Stimulated activated CD8-positive, alpha-beta memory T cell treated with anti-CD3 and anti-CD28 coated beads, Interleukin-4, amount 100 ng/mL, for 48 hours (primary cell): ENCODE data around the gene PTPRG.
"Not testable (repeated sequence)": the region's sequence is repeated elsewhere in the genome, so short reads cannot be mapped to it uniquely, and the experiment has no call there.

Experiments used
- DNase-seq: peaks from one replicate; pipeline ENCODE4 v3.0.0-alpha.2; 2020

PTPRG gene

DNA sequence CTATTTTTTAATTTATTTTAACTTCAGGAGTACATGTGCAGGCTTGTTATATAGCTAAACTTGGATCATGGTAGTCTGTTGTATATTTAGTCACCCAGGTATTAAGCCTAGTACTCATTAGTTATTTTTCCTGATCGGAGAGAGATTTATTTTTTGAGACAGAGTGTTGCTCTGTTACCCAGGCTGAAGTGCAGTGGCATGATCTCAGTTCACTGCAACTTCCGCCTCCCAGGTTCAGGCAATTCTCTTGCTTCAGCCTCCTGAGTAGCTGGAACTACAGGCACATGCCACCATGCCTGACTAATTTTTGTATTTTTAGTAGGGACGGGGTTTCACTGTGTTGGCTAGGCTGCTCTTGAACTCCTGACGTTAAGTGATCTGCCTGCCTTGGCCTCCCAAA lies 477.4 kb downstream of the PTPRG start:
- not testable (repeated sequence) for DNase-seq

DNA sequence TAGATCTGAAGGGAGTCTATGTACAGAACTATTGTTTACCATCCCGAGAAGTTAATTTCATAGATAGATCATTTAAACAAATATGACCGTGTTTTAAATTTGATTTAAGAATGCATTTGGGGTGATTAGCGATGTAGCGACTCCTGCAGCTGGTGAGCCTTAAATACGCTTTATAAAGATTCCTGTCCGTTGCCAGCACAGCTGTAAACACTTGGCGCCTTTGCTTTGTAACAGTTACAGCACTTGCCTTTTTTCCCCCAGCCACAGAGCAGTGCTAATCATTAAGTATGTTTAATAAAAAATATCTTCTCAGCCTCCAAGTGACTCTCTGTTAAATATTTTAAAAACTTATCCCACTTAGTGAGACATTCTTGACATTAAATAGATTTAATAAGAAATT lies 478.2 kb downstream of the PTPRG start:
- DNase-seq, result no peak

DNA sequence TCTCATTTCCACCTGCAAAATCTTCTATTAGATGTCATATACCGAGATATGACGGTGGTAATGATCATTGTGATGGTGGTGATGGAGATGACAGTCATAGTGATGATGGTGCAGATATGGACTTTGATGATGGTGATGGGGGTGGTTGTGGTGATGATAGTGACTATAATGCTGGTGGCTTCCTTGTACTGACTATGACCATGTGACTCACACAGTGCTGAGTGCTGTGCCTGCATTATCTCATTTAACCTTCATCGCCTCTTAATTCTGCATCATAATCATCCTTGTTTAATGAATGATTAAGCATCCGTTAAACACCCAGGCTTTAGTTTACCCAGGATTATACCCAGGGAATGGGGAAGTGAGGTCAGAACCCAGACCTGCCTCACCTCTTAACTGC lies 480.3 kb downstream of the PTPRG start:
- DNase-seq, result no peak

DNA sequence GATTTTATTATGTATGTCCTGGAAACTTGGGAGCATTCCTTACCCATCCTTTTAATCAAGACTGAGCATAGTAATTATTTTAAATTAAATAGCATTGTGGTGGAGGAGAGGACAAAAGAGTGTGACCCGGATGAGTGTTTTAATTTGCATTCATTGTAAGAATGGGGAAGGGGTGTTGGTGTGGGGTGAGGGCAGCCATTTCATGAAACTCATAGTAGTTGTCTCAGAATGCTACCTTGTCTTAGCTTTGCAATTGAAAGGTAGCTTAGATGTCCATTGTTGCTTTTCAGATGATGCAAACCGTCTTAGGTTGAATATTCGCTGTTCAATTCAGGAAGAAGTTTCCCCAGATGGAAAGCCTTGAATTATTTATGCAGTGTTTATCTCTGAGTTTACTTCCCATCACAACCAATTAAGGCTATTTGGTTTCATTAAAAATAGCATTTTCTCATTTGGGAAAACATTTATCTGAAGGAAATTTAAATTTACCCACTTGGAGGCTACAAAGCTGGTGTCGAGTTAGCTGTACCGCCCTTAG lies 483.6 kb downstream of the PTPRG start:
- DNase-seq, result no peak

DNA sequence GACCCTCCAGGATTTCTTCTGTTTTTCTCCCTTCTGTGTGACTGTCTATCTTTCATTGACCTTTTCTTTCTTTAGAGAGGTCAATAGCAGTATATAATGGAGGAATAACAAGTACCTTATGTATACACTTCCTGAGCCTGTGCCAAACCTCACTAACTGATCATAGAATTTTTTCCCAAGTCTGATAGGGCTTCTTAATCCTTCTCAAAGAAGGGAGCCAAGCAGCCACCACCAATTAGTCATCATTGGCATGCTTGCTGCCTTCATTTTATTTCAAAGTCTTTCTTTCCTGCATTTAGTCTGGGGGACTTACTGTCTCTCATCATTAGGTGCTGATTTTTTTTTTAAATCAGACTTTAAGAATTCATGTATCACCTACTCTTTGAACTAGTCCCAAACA lies 485.0 kb downstream of the PTPRG start:
- no peak for DNase-seq

DNA sequence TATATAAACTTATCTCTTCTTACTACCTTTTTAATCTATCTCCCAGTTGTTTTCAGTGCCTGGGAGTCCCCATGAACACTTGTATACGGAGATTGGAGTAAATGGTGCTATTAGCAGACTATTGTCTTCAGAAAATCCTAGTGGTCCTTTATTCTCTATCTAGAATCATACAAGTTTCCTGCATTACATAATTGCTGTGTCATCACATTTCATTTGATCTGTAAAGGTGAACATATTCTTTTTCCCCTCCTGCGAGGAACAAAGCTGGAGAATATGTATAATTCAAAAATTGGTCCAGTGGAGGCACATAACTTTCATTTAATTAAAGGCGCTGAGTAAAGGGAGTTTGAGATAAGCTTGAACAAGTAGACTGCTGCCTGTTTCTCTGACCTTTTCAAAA lies 487.2 kb downstream of the PTPRG start:
- DNase-seq, result no peak

DNA sequence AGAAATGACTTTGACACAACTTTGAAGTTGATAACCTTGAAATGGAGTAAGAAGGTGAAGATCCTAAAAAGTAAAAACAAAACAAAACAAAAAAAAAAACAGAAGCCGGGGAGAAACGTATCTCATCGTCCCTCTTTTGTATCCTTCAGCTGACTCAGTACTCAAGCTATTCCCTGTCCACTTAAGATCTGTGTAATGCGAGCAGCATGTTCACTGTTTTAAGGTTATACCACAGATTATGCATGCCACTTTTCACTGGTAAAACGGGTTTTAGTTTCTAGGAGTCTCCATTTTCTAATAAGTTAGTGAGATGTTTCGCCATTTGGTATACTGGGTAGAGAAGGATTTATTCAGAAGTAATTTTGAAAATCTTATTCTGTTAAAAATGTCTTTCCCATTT lies 487.7 kb downstream of the PTPRG start:
- no peak for DNase-seq

DNA sequence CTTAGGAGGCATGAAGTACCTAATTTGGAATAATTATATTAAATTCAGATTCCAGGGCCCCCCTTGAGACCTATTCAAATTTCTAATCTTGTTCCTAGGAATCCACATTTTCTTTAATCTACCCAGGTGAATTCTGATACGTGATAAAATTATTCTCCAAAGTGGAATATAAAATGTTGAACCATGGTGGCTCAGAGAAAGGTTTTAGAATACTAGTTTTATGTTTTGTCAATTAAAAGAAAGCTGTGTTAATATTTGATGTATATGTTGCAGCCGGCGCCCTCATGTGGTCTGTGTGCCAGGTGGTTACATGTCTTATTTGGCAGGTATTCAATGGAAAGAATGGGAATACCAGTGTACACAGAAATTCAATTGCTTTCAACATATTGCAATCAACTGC lies 490.1 kb downstream of the PTPRG start:
- no peak for DNase-seq

DNA sequence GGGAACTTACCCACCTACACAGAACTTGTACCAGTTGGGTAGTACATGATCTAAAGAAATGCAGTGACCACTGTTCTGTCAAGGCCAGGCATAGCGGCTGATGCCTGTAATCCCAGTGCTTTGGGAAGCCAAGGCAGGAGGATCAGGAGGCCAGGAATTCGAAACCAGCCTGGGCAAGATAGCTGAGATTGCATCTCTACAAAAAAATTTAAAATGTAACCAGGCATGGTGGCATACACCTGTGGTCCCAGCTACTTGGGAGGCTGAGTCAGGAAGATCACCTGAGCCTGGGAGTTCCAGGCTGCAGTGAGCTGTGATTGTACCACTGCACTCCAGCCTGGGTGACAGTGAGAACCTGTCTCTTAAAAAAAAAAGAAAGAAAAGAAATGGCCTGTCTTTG lies 491.0 kb downstream of the PTPRG start:
- DNase-seq, result no peak

DNA sequence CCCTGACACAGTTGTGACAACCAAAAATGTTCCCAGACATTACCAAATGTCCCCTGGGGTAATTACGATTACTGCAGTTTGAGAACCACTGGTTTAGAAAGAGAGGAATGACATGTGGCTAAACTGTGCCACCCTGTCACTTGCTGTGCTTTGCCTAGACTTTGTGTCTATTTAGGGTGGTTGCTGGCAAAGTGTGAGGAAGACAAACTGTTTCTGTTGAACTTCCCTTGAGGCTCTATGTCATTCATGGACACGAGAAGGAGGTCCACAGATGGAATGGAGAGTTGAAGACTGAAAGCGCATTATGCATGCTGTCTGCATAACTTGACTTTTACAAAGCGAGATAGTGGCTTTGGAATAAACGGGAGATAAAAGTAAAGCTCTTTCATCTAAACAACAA lies 495.3 kb downstream of the PTPRG start:
- no peak for DNase-seq

DNA sequence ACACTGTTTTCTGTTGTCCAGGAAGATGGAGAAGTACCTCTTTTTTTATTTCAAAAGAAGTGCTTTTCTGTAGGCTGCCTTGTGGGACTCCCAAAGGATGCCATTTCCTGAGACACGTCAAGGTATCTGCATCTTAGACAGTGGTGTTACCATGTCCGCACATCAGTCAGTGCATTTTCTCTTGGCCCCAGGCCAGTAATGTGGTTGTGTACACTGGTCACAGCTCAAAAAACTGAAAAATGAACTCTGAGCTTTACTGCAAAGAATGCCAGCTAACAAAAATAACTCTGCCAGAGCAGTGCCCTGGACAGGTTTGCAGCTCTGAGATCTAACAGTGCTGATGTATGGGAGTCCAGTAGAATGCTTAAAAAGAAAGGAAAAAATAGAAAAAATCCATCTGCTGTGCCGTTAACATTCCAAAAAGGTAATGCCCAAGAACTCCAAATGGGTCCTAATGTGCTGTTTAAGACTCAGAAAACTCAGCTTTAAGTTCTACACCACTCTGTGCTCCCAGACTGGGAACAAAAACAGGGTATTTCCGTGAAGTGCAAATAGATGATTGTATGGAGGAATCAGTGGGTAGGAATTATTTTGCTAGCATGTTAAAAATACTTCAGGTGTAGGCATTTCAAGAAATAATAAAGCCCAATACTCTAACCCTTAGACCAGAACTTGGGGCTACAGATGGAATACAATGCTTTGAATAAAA lies 496.1 kb downstream of the PTPRG start:
- DNase-seq, result no peak

DNA sequence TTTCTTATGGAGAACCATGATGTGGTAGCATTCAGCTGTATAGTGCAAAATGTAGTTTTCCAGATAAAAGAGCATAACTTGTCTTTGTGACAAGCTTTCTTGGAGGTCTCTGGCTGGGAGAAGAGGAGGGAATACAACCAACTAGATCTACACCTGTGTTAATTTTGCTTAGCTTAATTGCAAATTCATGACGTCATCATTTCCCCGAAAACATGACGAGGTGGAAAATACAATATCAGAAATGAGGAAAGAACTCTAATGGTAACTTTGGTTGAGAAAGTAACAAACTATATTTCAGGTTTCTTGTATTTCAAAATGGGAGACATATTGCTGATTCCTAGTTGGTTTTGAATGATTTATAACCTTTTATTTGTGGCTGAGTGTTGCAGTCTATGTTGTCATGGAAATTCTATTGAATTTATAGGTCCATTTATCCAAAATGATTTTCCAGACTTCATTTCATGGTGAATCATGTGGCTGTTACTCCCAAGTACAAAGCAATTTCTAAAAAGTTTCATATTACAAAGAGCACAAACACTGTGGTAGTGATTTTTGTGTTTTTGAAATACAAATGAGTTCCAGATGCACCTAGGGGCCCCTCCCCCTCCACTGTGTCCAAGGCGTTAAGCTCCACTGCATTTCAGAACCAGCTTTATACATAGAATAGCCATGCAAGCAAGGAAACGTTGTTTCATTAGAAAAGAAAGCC lies 504.8 kb downstream of the PTPRG start:
- no peak for DNase-seq

DNA sequence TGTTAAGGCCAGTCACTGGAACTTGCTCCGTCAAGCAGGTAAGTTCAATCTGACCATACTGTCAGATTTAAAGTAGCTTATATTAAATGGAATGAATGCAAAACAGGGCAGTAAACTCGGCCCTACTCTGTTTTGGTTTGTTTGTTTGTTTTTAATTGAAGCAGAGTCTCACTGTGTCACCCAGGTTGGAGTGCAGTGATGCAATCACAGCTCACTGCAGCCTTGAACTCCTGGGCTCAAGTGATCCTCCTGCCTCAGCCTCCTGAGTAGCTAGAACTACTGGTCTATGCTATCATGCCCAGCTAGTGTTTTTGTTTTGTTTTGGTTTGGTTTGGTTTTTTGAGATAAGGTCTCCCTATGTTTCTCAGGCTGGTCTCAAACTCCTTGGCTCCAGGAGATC lies 507.0 kb downstream of the PTPRG start:
- DNase-seq, result no peak

DNA sequence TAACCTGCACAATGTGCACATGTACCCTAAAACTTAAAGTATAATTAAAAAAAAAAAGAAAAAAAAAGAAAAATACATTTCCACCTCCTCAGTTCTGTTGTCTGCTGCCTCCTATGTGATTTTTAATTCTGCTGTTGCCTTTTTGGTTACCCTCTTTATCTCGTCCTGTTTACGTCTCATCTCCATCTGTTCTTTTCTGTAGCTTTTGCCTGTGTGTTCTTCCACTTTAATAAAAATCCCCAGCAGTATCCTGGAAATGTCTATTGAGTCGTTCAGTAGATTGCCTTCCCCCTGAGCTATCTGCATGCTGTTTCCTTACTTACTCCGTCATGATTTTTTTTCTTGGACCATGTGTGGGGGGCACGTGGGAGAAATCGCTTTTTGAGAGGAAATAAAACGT lies 509.5 kb downstream of the PTPRG start:
- DNase-seq, result no peak

DNA sequence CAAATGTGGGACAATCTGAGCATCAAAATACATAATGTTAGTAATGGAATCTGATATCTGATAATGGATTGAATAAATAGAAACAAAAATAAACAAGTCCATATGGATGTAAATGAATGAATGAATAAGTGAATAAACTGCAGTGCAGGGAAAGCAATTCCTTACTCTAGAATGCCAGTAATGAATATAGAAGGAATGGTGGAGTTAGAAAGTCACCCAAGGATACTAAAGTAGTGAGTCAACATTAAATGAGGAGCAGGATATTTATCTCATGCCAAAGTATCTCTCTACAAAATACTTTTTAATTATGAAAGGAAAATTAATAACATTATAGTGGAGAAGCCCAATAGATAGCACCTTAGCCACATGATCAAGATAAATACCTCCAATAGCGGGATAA lies 511.7 kb downstream of the PTPRG start:
- no peak for DNase-seq

DNA sequence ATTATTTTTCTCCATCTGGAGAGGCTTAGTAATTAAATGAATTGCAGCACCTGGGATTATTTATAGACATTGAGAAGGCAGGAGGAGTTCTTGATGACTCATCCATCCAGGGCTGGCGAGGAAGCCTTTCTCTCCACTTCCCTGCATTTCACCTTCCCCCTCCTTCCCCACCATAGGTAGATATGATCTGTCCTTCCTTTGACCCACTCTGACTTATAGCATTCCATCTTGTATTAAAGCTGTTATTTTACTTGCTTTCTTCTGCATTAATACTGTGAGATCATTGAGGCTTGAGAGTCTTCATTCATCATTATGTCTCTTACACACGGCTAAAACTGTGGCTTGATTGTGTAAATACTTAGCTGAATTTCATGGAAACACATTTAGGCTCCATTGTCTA lies 523.2 kb downstream of the PTPRG start:
- DNase-seq, result no peak

DNA sequence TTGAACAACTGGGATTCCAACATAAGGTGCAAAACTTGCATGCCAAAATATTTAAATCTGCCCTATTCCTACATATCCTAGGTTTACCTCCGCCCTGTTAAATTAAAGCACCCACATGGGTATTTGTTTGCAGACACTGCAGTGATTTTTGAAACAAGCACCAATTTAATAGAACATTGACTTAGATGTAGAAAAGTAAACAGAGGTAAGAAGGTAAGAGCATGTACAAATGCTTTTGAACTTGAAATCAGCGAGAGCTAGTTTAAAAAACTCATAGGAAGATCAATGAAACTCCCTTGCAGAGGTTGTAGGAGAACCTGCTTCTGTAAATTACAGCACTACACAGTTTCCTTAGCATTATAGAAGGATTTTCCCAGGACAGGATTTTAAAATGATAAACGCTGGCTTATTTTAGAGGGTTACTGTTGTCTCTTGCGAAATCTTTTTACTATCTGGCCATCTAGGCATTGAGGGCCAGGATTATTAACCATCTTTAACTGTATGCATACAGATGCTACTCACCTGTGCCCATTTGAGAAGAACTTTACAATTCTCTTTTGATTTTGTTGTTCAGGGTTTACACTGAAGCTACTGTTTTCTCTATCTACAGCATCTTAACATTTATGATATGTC lies 527.2 kb downstream of the PTPRG start:
- DNase-seq, result no peak

DNA sequence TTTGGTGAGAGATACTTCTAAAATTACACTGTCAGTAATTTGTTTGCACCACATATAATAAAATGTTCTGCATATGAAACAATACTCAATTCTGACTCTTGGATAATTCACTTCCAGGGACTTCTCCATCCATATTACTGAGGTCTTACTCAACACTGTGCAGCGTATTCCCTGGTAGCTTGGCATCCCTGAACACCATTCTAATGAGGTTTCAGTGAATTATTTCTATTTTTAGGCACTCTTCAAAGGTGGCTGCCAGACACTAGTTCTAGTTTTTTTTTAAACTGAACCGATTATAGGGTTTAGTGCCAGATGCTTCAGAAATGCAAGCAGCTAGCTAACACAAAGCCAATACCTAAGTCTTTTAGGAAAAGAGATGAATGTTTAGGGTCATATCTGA lies 528.7 kb downstream of the PTPRG start:
- no peak for DNase-seq

DNA sequence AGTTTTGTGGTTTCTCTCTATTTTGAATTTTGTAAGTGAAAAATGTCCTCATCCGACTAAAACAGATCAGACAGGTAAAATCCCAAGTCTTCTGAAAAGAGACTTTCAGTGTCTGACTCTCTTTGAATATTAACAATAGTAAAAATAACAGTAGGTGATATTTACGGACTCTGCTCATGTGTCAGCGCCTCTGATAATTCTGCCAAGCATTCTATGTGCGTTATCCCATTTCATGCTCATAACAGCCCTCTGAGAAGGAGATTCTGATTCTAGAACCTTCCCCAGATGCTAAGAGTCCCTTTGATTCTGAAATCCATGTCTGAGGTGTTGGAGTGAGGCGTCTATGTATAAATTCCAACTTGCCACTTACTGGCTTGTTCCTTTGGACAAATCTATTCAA lies 529.1 kb downstream of the PTPRG start:
- DNase-seq, result no peak

DNA sequence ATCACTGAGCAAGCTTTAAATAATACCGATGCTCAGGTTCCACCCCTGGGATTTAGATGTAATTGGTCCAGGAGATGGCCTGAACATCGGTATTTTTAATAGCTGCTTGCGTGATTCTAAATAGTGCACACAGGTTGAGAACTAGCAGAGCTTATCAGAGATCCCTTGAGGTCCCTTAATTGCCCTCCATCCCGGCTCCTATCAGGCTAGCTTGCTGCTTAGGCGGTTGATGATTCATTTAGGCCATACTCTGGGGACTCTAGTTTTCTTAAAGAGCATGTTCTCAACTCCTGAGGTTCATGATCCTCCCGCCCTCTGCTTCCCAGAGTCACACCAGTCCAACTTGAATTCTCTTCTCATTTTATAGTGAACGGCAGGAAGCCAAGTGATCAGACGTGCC lies 531.7 kb downstream of the PTPRG start:
- DNase-seq, result no peak

DNA sequence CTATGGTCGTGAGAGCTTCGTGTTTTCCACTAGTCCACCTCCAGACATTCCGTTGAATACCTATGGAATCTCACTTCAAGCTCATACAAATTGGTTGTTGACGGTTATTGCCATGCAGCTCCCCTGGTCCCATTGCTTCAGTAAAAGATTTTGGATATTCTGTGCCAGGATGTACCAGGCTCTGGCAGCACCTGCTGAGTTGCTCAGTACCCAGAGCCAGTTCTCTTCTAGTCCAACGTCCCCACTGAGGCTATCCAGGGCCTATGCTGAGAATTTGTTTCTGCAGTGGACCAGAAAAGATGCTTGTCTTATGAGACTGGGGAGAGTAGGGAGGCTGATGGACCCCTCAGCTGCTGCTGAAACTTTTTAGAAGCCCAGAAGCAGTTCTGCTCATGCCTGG lies 533.1 kb downstream of the PTPRG start:
- no peak for DNase-seq

DNA sequence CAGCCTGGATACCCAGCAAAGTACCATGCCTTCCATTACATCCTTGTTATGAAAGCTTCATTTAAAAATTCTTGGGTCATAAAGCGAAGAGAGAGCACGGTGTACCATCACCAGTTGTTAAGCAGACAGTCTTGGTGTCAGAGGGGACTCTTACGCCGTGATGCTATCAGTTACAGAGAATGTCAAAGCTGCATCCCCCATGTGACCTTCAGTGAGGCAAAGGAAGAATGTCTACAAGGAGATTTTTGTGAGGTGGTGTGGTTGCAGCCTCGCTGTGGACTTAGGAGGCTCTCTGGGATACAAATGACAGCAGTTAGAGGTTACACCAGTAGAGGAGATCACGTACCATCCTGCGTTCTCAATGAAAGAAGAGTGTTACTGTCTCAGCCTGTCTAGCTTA lies 533.7 kb downstream of the PTPRG start:
- DNase-seq, result no peak

DNA sequence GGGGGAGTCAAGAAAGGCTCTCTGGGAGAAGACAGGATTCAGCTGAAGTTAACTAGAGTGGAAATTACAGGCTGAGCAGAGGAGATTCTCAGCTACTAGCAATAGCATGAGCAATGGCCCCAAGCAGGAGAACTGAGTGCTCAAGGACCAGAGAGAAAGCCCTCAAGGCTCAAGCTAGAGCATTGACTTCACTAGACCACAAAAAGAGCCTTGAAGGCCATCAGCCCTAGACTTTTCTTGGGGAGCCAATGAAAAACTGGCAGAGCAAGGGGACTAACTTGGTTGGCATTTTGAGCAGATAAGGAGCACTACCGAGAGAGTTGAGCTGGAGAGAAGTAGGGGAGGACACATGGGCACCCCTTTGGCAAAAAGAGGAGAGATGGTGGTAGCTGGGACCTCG lies 534.4 kb downstream of the PTPRG start:
- no peak for DNase-seq

DNA sequence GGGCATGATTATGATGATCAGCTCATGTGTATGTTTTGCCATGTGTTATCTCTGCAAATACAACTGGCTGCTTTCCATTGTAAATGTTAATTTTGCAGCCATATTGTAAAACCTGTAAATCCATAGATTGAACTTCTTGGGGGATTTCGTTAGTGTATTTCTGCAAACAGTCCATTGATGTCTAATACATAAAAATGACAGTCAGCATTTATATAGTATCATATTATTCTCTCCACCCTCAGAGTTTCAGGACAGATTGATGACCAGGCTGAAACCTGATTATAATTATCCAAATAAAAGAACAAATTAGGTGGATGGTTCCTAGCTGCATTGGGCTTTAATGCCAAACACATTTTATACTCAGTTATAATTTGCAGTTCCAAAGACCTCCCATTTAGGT lies 535.1 kb downstream of the PTPRG start:
- DNase-seq, result no peak
